Measurements from ENCODE around the gene KCNJ5.

- TF ChIP-seq CTCF (conservative IDR thresholded peaks at IDR 0.05; ENCODE audit: low read depth in 2 of 2) (no peak), EZH2 (IDR thresholded peaks at IDR 0.05; ENCODE audit: low read depth, unreplicated experiment) (no peak), ETS1 (IDR thresholded peaks at IDR 0.05) (no peak), REST (IDR thresholded peaks at IDR 0.05; ENCODE audit: unreplicated experiment) (no peak), JUNB (IDR thresholded peaks at IDR 0.05; ENCODE audit: unreplicated experiment) (no peak), POLR2AphosphoS5 (IDR thresholded peaks at IDR 0.05; ENCODE audit: low read depth) (no peak), CREB1 (CRISPR knock-in tag; IDR thresholded peaks at IDR 0.05; ENCODE audit: low read depth) (no peak), EZH2phosphoT487 (IDR thresholded peaks at IDR 0.05; ENCODE audit: unreplicated experiment) (no peak)
Observed at GRCh38 chr11:128890216-128890542, 977 bp upstream of the KCNJ5 start.

Measured in GM23338 (cell line).